B cell (primary cell): ENCODE measurements around the gene RAPGEF5. TPM values are rescaled to one million over a fixed set of nuclear protein-coding genes. Genes with fewer than 3 reads are reported as not detected.

Experiments used
- ATAC-seq: fragments of 200-7000 bp; cut with Tn5 transposase; one replicate; pipeline ENCODE4 v1.10.0; 2021; ENCODE audit warnings: low read depth, mild to moderate bottlenecking, moderate number of reproducible peaks, moderate library complexity
- CTCF ChIA-PET: fragments of 350-600 bp; sonication (Branson Sonifier 250); formaldehyde crosslinking; loops from one replicate; lab custom pipeline; 2021; ENCODE audit warnings: antibody characterized with exemption, inconsistent platforms; lab: Charles Lee
- POLR2A ChIA-PET: fragments of 350-600 bp; sonication (Branson Sonifier 250); formaldehyde crosslinking; loops from one replicate; lab custom pipeline; 2021; ENCODE audit warnings: antibody characterized with exemption; lab: Charles Lee
- DNase-seq: peaks from one replicate; pipeline ENCODE4 v3.0.0; 2013
- H2AFZ ChIP-seq: 2 replicates; pipeline ENCODE4 v1.6.1; 2012; ENCODE audit warnings: mild to moderate bottlenecking, low read depth, low read length; ENCODE audit not compliant: insufficient read depth, poor library complexity, severe bottlenecking
- H3K27ac ChIP-seq, 2 donors: 1 replicate in 1 of 2; 2 replicates in 1 of 2; pipeline ENCODE4 v1.5.1; 2012 to 2013; ENCODE audit warnings: low read length in 2 of 2, mild to moderate bottlenecking in 2 of 2, moderate library complexity in 1 of 2
- H3K27me3 ChIP-seq, 4 experiments: fragments of 200-600 bp in 1 of 4; sonication (generic) in 1 of 4; replicated peaks in 1 of 4; 1 replicate in 2 of 4; 2 replicates in 2 of 4; pipeline versions ENCODE4 v1.6.1 to v1.7.0; 2013 to 2016; ENCODE audit warnings: low read length in 3 of 4, mild to moderate bottlenecking in 2 of 4, mixed read lengths in 1 of 4, moderate library complexity in 1 of 4; ENCODE audit not compliant: insufficient read depth in 4 of 4, control insufficient read depth in 3 of 4; ENCODE audit errors: control extremely low read depth in 1 of 4
- H3K36me3 ChIP-seq, 2 experiments: replicated peaks in 1 of 2; 1 replicate in 1 of 2; 2 replicates in 1 of 2; pipeline versions ENCODE4 v1.6.1 to v1.7.1; 2013; ENCODE audit warnings: low read length in 1 of 2; ENCODE audit not compliant: insufficient read depth in 2 of 2, control insufficient read depth in 1 of 2; ENCODE audit errors: control extremely low read depth in 1 of 2, extremely low read depth in 1 of 2
- H3K4me1 ChIP-seq, 2 donors: fragments of 200-600 bp in 1 of 2; sonication (generic) in 1 of 2; 1 replicate in 1 of 2; 2 replicates in 1 of 2; pipeline versions ENCODE4 v1.5.1 to v1.6.1; 2013 to 2017; ENCODE audit warnings: low read length in 2 of 2; ENCODE audit not compliant: control insufficient read depth in 2 of 2, insufficient read depth in 2 of 2
- H3K4me2 ChIP-seq: replicated peaks from 2 replicates; pipeline ENCODE3; 2012; ENCODE audit warnings: mild to moderate bottlenecking, low read depth, low read length; ENCODE audit not compliant: poor library complexity, severe bottlenecking
- H3K4me3 ChIP-seq, 5 experiments: fragments of 200-600 bp in 1 of 5; sonication (generic) in 1 of 5; 1 replicate in 3 of 5; 2 replicates in 2 of 5; pipeline versions ENCODE4 v1.5.1 to v1.7.0; 2011 to 2016; ENCODE audit warnings: low read length in 4 of 5, mild to moderate bottlenecking in 4 of 5, low read depth in 2 of 5, control low read depth in 1 of 5, moderate library complexity in 1 of 5; ENCODE audit not compliant: insufficient read depth in 1 of 5; ENCODE audit errors: control extremely low read depth in 1 of 5, extremely low read depth in 1 of 5
- H3K79me2 ChIP-seq: fragments of 200-600 bp; sonication (generic); one replicate; pipeline ENCODE4 v1.6.0; 2016; ENCODE audit warnings: low read length; ENCODE audit not compliant: control insufficient read depth, insufficient read depth
- H3K9ac ChIP-seq: fragments of 200-600 bp; sonication (generic); 2 replicates; pipeline ENCODE4 v1.6.1; 2017; ENCODE audit warnings: mild to moderate bottlenecking, low read length, moderate library complexity
- H3K9me3 ChIP-seq, 3 donors: one replicate each; pipeline versions ENCODE4 v1.6.1 to v1.7.1; 2013; ENCODE audit warnings: low read length in 2 of 3; ENCODE audit not compliant: control insufficient read depth in 2 of 3, insufficient read depth in 1 of 3; ENCODE audit errors: control extremely low read depth in 1 of 3
- H4K20me1 ChIP-seq: 2 replicates; pipeline ENCODE4 v1.6.0; 2012; ENCODE audit warnings: mild to moderate bottlenecking, low read length; ENCODE audit not compliant: insufficient read depth, control insufficient read depth, poor library complexity, severe bottlenecking
- H3K27ac Mint-ChIP-seq: one replicate; pipeline ENCODE4 v1.8.0; 2021; ENCODE audit warnings: mixed read lengths
- H3K27me3 Mint-ChIP-seq: one replicate; pipeline ENCODE4 v1.8.0; 2021; ENCODE audit warnings: mixed read lengths
- H3K4me1 Mint-ChIP-seq: one replicate; pipeline ENCODE4 v1.8.0; 2021; ENCODE audit warnings: mixed read lengths
- H3K4me3 Mint-ChIP-seq: one replicate; pipeline ENCODE4 v1.8.0; 2021; ENCODE audit warnings: mixed read lengths
- H3K9me3 Mint-ChIP-seq: one replicate; pipeline ENCODE4 v1.8.0; 2022; ENCODE audit warnings: mixed read lengths; ENCODE audit not compliant: insufficient read depth
- CTCF ChIP-seq: fragments of 200-600 bp; IDR thresholded peaks from one replicate; pipeline ENCODE4 v1.8.0; 2022; ENCODE audit warnings: antibody characterized with exemption, mild to moderate bottlenecking
- EZH2 ChIP-seq: IDR thresholded peaks from 2 replicates; pipeline ENCODE4 v1.6.1; 2012; ENCODE audit warnings: borderline replicate concordance, low read depth, mild to moderate bottlenecking, moderate library complexity, low read length; ENCODE audit not compliant: insufficient read depth, poor library complexity, severe bottlenecking
- WGBS: methylation state at CpG from one replicate; pipeline ENCODE4 v1.1.5; 2013; ENCODE audit warnings: missing lambda C conversion rate; ENCODE audit not compliant: insufficient coverage; 5-methylcytosine and 5-hydroxymethylcytosine counted together
- intact Hi-C: fragments of 100-400 bp; cut with micrococcal nuclease; formaldehyde crosslinking; loops from one replicate; pipeline ENCODE4 v1.10.0; 2022
- polyA plus RNA-seq: library from polyadenylated mRNA; depleted of rRNA; stranded (reverse); fragments of >200 nt; gene quantifications from 2 replicates; pipeline ENCODE4 v1.2.3, GENCODE V29; 2012
- total RNA-seq, 2 donors: library from RNA; stranded (reverse); fragments of 120-200 nt in 1 of 2; gene quantifications; 1 replicate in 1 of 2; 2 replicates in 1 of 2; pipeline versions ENCODE4 v1.2.3 to v1.2.4, GENCODE V29; 2013 to 2022

Gene RAPGEF5
- total and polyA plus RNA-seq, 2 donors (not counting 1 experiment from before 2014, with no cell fraction given): 1.5 to 37.6 TPM

- intact Hi-C loops: no loop called here
- Mint-ChIP-seq H3K27ac (no peak overlapping the region), H3K4me1 (no peaks in the 10 kb centered on the region), H3K9me3 (no peaks in the 10 kb centered on the region), H3K4me3 (no peak overlapping the region), H3K27me3 (no peaks in the 10 kb centered on the region)
- Histone ChIP-seq H3K27ac (no peak overlapping the region), H4K20me1 (no peaks in the 10 kb centered on the region), H3K27me3 (no peaks in the 10 kb centered on the region), H3K79me2 (no peaks in the 10 kb centered on the region), H3K9me3 (no peaks in the 10 kb centered on the region), H3K4me3 (no peak overlapping the region), H3K4me1 (peaks cover 5 to 8% of the 10 kb centered on the region in 2 donors), H3K4me2 (no peak overlapping the region), H3K36me3 (no peaks in the 10 kb centered on the region), H2AFZ (no peak overlapping the region), H3K9ac (no peak overlapping the region)
- TF ChIP-seq CTCF (no peak), EZH2 (no peak)
- no peak for DNase-seq
- ChIA-PET CTCF (interaction anchor here (1.2 kb wide), 1 partner anchor 33 kb away, joined by 5 read pairs; no protein-coding TSS in a partner anchor), POLR2A (no interaction called here)
- no peak for ATAC-seq
- 84% methylated on average over 3 of the region's 3 CpGs for WGBS
Measured at GRCh38 chr7:22143491-22143890, 213.5 kb downstream of the RAPGEF5 start.

GRCh38 chr7:22142572-22142971 is 214.4 kb downstream of the RAPGEF5 start:
- no peaks in the 10 kb centered on the region for H3K36me3 ChIP-seq
- ATAC-seq (no peak), DNase-seq (no peak)
- H3K27me3 ChIP-seq: no peaks in the 10 kb centered on the region
- H3K27me3 Mint-ChIP-seq: no peaks in the 10 kb centered on the region
- H3K9me3 ChIP-seq: no peaks in the 10 kb centered on the region
- no peak overlapping the region for H3K27ac ChIP-seq
- no peak overlapping the region for H3K4me3 ChIP-seq
- H3K4me3 Mint-ChIP-seq: no peak overlapping the region
- no peak for TF ChIP-seq EZH2
- TF ChIP-seq CTCF: no peak
- ChIA-PET POLR2A (no interaction called here), CTCF (no interaction called here)
- H3K4me1 Mint-ChIP-seq: no peaks in the 10 kb centered on the region
- H3K4me2 ChIP-seq: no peak overlapping the region
- H3K4me1 ChIP-seq: peaks cover 3 to 4% of the 10 kb centered on the region in 2 donors
- H3K79me2 ChIP-seq: no peaks in the 10 kb centered on the region
- no peak overlapping the region for H3K27ac Mint-ChIP-seq
- no peak overlapping the region for H2AFZ ChIP-seq
- WGBS: no CpG with 5 or more reads among the region's 3 CpGs
- no peaks in the 10 kb centered on the region for H3K9me3 Mint-ChIP-seq
- H4K20me1 ChIP-seq: no peaks in the 10 kb centered on the region
- intact Hi-C loops: no loop called here
- H3K9ac ChIP-seq: no peak overlapping the region
